Measurements from ENCODE around the gene DNAAF3.
A peak's percentile ranks its signal among the peaks of the same experiment; 100 is the strongest.

The DNAAF3 gene

DNA sequence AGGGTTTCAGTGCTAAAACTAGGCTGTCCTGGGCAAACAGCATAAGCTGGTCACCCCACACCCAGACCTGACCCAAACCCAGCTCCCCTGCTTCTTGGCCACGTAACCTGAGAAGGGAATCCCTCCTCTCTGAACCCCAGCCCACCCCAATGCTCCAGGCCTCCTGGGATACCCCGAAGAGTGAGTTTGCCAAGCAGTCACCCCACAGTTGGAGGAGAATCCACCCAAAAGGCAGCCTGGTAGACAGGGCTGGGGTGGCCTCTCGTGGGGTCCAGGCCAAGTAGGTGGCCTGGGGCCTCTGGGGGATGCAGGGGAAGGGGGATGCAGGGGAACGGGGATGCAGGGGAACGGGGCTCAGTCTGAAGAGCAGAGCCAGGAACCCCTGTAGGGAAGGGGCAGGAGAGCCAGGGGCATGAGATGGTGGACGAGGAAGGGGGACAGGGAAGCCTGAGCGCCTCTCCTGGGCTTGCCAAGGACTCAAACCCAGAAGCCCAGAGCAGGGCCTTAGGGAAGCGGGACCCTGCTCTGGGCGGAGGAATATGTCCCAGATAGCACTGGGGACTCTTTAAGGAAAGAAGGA, 51.8 kb downstream of the DNAAF3 start:
- TF ChIP-seq, protein P1, sequence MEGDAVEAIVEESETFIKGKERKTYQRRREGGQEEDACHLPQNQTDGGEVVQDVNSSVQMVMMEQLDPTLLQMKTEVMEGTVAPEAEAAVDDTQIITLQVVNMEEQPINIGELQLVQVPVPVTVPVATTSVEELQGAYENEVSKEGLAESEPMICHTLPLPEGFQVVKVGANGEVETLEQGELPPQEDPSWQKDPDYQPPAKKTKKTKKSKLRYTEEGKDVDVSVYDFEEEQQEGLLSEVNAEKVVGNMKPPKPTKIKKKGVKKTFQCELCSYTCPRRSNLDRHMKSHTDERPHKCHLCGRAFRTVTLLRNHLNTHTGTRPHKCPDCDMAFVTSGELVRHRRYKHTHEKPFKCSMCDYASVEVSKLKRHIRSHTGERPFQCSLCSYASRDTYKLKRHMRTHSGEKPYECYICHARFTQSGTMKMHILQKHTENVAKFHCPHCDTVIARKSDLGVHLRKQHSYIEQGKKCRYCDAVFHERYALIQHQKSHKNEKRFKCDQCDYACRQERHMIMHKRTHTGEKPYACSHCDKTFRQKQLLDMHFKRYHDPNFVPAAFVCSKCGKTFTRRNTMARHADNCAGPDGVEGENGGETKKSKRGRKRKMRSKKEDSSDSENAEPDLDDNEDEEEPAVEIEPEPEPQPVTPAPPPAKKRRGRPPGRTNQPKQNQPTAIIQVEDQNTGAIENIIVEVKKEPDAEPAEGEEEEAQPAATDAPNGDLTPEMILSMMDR (conservative IDR thresholded peaks at IDR 0.05; ENCODE audit: low read depth, low read length): no peak
- no peak overlapping the region for H3K4me3 ChIP-seq (ENCODE audit: low read length)
- DNase-seq (ENCODE audit: low read depth): no peak

DNA sequence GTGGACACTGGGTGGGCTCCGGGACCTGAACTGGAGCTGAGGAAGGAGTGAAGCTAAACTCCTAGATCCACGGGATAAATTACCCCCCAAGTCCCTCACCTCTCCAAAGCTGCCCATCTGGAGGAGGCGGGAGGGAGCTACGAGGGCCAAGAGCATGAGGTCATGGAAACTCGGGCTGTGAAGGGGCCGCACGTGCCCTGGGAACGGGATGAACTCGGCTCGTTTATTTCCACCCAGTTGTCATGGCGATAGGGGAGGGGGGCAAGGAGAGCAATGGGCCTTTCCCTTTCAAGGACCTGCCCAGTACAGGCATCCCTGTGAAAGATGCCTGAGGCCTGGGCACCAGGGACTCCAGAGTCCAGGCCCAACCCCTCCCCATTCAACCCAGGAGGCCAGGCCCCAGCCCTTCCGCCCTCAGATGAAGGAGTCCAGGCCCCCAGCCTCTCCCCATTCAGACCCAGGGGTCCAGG, 52.8 kb downstream of the DNAAF3 start:
- H3K4me3 ChIP-seq (ENCODE audit: low read length): no peak overlapping the region
- peak; percentile 75 for DNase-seq (ENCODE audit: low read depth)
- TF ChIP-seq, protein P1 (conservative IDR thresholded peaks at IDR 0.05; ENCODE audit: low read depth, low read length): no peak

DNA sequence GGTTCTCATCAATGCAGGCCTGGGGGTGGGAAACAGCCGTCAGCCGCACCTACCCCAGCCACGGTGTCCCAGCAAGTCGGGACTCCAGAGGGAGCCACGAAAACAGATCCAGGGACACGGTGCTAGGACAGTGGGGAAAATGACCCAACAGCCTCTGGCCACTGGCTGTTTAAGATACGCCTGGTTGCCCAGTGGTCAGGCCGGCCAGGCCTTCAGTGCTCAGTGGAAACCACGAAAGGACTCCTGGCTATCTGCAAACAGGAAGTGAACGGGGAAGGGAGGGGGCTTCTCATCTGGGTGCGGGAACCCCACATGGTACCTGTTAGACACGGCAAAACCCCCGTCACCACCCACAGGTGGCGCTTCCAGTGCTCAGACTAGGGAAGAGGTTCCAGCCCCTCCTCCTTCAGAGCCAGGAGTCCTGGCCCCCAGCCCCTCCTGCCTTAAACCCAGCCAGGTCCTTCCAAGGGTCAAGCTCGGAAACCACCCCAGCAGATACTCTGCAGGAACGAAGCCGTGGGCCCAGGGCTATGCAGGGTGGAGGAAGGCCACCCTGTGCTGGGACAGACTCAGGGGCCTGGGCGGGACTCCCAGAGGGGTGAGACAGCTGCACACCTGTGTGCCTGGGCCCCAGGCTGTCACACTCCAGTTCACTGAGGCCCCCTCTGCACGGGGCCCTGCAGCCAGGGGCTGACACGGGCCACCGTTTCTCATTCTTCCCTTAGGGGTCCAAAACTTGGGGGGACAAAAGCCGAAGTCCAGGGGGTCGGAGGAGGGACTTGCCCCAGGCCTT, 53.4 kb downstream of the DNAAF3 start:
- DNase-seq (ENCODE audit: low read depth): no peak
- TF ChIP-seq, protein P1 (conservative IDR thresholded peaks at IDR 0.05; ENCODE audit: low read depth, low read length): peak; percentile 23
- no peak overlapping the region for H3K4me3 ChIP-seq (ENCODE audit: low read length)

DNA sequence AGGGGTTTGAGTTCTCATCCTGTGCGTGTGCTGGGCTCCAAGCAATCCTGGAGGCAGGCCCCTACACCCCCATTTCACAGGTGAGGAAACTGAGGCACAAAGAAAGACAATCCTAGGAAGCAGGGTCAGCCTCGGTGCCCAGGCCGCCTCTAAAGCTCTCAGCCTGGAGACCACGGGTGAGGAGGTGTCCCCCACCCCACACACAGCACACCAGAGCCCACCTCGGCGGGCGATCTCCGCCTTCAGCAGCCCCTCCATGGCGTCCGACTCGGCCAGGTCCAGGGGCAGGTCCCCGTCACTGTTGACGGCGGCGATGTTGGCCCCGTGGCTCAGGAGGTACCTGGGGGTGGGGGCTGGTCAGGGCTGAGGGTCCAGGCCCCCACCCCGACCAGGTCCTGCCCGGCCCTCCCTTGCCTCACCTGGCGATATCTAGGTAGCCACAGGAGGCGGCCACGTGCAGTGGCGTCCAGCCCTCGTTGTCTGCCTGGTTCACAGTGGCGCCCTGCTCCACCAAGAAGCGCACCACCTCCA, 54.1 kb downstream of the DNAAF3 start:
- DNase-seq (ENCODE audit: low read depth): no peak
- no peak overlapping the region for H3K4me3 ChIP-seq (ENCODE audit: low read length)
- TF ChIP-seq, protein P1 (conservative IDR thresholded peaks at IDR 0.05; ENCODE audit: low read depth, low read length): no peak

DNA sequence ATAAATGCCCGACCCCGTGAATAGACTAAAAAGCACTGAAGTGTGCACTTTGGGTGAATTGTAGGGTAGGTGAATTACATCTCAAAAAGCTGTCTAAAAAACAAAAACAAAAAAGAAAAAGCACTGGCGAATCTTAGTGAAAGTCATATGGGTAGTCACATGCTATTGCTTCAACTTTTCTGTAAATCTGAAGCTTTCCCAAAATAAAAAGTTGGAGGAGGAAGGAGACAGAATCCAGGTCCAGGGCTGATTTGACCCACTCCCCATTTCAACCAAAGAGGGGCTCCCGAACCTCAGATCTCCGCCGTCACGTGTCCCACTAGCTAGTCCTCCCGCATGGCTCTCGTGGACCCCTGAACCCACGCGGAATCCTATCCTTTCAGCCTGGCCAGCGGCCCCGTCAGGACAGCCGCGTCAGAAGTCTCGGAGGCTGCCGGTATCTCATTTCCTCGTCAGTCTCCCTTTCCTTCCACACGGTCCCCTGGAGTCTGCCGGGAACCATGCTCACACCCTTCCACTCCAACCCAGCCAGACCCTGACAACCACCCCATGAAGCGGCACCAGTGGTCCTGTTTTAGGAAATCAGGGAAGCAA, 55.1 kb downstream of the DNAAF3 start:
- TF ChIP-seq, protein P1 (conservative IDR thresholded peaks at IDR 0.05; ENCODE audit: low read depth, low read length): no peak
- DNase-seq (ENCODE audit: low read depth): no peak
- H3K4me3 ChIP-seq (ENCODE audit: low read length): no peak overlapping the region

DNA sequence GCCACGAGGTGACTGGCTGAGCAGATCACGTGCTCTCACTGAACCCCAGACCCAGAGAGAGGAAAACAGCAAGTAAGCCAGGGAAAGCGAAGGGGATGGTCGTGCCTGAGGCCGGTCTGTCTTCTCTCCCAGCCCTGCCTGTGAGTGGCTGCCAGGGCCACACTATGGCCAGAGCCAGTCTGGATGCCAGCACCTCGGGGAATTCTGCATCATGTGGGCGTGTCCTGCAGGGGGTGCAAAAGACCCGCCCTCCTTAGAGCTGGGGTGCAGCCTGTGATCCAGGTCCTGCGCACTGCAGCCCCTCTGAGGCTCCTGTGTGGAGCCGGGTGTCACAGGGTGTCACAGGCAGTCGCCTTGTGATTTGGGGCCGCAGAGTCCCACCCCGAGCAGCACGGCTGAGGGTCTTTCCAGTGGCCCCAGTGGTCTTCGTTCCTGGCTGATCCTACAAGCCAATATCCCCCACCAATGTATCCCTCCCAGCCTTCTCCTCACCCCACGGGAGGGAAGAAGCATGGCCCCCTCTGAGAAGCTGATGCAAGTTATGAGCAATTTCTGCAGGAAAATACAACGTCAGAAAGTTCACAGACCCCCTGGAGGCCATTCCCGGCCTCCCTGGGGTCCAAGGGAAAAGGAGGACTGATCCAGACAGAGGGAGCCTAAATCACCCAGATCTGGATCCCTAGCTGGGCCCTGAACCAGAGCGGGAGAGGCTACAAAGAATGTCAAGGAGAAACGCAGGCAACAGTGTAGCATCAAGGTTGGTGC, 56.7 kb downstream of the DNAAF3 start:
- no peak overlapping the region for H3K4me3 ChIP-seq (ENCODE audit: low read length)
- no peak for DNase-seq (ENCODE audit: low read depth)
- TF ChIP-seq, protein P1 (conservative IDR thresholded peaks at IDR 0.05; ENCODE audit: low read depth, low read length): no peak

Measured in retinal pigment epithelial cell (primary cell).